NCI-H2081 treated with DMSO at 0.1 percent for 48 hours (cell line): ENCODE data around the gene BANK1.

ENCODE experiments used
- DNase-seq: peaks from one replicate; lab custom pipeline; 2025; lab: John Stamatoyannopoulos, UW

Gene BANK1

DNA sequence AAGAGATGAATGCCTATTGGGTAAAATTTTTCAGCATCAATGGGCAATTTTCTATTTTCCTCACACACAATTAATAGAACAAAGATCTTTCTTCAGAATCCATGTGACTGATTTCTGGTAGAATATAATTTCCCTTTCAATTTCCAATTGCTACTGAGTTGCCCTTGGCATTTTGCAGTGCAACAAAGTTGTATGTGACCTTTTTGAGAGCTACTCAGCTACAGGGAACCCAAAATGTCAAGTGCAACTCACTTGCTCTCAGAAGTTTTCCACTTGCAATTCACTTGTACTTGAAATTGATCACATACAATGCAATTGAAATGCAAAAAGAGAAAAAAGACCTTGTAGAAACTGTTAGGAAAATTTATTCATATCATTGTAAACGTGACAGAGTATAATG lies 245.5 kb downstream of the BANK1 start:
- no peak for DNase-seq

DNA sequence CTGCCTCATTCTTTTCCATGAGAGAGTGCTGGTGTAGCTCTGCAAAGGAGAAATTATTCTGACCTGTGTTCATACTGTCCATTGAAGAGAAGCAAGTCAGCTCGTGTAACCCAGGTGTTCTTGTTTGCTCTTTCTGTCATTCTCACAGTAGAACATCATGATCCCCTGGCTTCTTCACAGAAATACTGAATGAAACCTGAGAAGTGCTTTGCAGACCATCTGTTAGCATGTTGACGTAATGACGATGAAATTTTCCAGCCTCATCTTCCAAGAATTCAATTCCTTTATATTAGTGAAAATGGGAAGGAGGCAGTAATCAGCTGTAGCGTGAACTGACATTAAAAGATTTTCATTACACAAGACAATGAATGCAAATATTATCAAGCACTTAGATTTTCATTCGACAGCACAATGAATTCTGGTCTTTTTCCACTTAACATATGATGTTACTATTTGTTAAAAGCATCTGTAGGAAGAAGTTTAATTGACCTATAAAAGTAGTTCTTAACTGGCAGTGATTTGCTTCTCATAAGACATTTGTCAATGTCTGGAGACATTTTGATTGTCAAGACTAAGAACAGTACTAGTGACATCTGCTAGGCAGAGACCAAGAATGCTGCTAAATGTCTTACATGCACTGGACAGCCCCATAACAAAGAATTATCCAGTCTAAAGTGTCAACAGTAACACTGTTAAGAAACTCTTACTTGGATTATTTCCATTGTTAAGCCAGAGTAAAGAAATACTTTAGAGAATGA lies 246.3 kb downstream of the BANK1 start:
- no peak for DNase-seq

DNA sequence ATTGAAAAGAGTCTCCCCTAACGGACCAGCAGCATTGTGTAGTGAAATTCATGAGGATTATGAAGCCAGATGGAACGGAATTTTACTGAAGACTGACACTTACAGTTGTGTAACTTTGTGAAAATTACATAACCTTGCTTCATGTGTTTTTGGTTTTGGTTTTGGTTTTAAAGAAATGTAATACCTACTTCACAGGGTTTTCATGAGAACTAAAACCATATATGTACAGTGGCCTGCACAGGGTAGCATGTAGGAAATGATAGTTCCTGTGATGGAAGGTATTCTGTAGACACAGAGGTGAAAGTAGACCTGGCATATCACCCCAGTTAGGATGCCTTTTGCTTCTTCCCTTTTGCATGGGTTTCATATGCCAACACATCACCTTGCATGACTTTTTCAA lies 247.0 kb downstream of the BANK1 start:
- no peak for DNase-seq

DNA sequence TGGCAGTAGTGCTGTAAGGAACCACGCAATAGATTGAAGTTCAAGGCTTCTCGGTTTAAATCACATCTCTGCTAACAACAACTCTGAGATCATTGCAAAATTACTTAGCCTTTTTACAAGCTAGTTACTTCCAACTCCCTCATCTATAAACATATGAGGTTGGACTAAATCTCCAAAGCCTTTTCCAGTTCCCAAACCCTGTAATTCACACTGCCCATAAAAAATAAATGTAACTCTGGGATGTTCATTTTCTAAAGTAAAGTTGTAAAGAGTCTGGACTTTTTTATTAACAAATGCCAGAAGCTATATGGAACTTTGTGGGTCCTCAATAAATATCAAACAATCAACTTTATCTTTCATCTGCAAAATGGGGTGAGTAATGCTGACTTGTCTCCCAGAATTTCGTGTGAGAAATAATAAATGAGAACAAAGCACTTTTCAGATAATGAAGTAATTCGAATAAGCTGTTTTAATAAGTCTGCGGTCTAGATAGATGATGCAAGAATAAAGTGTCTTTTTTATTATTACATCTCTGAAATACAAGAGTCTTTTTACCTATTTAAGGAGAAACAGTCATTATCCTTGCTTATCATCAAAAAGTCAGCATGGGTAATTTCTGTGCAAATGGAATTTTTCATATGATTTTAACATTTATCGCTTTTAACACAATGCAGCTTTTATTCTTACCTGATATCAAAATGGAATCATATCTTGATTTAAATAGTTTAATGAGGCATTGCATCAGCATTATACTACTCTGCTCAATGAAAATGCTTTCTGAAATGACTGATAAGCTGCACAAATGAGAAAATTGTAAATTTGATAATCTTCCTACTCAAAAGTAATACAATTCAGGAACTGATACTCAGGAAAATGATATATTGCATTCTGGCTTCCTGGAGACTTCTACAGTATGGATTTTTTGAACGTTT lies 252.6 kb downstream of the BANK1 start:
- no peak for DNase-seq

DNA sequence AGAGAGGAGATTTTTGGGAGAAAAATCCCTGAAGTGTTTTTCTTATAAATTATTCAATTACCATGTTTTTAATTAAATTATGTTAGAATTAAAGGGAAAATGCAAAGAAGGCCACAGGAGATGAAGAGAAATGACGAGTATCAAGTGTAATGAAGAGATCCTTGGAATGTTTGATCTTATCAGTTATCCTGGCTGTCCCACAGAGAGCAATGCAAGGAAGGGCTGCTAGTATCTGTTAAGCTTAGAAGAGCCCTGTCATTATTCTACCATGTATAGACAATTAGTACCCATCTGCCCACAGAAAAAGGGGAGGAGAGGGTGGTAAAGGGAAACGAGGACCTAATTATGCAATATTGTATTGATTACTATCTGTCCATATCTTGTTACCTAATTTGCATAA lies 257.1 kb downstream of the BANK1 start:
- DNase-seq, result no peak

DNA sequence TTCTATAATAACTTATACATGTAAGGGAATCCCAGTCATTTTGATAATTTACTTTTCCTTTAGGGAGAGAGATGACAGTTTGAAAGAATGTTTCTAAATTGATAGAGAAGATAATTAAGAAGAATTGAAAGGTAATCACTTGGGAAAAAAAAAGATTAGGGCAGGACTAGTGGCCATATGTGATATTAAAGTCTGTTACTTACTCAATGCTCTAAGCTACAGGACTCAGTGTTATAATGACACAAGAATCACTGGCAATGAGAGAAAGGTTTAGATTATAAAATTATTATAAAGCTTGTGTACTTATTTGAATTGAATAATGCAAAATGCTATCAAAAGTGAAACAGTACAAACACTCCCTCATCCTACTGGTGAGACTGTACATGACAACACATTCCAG lies 265.3 kb downstream of the BANK1 start:
- no peak for DNase-seq

DNA sequence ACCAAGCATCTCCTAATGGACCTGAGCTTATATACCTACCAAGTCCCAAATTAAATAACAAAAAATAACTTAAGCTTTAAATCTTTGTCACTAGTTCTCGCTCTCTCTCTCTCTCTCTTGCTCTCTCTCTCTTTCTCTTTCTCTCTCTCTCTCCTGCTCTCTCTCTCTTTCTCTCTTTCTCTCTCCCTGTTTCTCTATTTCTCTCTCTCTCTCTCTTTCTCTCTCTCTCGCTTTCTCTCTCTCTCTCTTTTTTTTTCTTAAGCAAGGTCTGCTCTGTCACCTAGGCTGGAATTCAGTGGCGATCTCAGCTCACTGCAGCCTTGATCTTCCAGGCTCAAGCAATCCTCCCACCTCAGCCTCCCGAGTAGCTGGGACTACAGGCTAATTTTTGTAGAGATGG lies 266.6 kb downstream of the BANK1 start:
- DNase-seq, result no peak

DNA sequence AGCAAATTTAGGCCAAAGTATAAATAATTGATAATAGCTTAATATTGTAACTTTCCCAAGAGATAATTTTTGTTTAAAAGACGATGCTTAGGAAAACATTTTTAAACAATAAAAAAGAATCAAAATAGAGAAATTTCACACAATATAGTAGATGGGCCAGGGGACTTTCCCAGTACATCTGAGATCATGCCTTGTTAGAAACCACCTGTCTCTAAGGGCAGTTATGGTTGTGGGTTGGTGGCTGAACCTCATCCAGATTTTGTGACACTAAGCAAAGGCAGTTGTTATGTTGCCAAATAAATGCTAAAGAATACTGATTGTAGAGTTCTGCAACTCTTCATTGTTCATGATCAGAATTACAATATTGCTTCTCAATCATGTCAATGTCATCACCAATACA lies 270.6 kb downstream of the BANK1 start:
- no peak for DNase-seq

DNA sequence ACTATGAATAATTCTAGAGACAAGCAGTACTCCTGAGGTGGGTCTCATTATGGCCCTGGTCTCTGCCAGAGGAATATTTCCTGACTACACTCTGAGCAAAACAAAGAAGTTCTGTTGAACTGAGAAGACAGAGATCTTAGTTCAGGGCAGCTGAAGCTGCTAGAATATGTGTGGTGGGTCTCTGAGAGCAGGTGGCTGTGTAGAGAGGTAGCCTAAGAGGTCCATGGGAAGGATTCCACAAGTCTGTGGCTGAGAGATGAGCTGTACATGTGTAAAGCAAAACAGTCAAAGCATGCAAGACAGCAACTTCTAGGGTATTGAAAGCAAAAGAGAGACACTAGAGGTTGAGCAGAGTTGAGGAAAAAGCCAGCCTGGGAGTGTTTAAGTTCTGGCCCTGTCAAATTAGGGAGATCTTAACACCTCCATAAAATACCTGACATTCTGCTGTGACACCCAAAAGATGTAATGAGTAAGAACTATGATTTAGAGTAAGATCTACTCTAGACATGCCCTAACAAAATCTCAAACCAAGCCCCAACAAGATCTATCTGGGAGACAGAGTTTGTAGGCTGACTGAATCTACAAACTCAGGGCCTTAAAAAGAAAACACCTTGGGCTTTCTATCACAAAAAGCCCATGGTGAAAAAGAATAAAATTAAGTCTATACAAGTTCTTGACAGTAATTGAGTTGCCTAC lies 274.4 kb downstream of the BANK1 start:
- DNase-seq, result no peak

DNA sequence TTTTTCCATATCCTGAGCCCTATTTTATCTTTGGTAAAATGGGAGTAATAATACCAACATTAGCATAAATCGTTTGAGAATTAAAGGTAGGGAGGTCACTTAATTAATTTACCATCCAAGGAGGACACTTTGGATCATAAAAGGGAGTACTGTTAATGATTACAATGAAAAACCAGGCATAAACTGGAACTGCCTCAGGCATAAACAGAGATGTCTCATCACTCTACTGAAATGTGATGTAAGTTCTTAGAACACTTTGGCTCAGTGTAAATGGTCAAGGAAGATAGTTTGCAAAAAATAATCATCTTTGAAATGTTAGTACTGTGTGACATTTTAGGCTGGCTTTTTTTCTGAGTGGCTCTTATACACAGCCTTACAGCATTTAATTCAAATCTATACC lies 286.1 kb downstream of the BANK1 start:
- no peak for DNase-seq

DNA sequence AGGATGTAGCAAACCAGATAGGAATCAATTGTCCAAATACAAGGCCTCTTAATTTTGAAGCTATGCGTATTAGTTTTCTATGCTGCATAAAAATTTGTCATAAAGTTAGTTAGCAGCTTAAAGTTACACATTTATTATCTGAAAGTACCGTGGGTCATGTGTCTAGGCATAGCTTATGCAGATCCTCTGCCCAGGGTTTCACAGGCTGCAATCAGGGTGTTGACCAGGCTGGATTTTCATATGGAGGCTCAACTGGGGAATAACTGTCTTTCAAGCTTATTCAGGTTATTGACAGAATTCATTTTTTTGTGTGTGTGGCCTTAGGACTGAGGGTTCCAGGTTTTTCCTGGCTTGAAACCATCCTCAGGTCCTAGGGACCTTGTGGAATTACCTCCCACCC lies 289.7 kb downstream of the BANK1 start:
- DNase-seq, result no peak

DNA sequence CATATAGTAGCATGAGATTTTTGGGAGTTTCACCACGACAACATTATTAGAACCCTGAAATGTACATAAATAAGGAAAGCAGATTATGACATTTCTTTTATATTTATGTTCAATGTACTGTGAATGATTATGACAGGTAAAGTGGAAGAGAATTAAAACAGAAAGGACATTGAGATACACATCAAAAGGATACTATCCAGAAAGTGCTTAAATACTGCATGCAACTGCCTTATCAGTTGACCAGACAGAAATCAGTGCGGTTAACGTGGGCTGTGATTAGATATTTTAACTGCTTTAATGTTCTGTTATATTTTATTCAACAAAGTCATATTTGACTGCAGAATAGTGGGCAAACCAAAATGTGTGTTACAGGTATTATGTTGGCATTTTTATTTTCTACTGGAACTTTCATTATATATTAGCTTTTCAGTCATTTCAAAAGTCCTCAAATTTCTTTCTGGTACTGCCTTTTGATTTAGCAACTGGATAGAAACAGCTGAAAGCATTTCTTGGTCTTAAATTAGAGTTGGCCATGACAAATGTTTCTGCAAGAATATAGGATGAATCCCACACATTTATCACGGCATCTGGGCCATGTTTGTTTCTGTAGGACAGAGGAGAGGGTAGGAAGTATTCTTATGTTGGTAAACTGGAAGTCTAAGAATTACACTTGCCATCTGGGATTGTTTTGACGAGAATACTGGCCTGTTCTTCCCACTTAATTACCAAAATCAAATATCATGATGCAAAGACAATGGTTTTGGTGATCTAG lies 299.5 kb downstream of the BANK1 start:
- no peak for DNase-seq

DNA sequence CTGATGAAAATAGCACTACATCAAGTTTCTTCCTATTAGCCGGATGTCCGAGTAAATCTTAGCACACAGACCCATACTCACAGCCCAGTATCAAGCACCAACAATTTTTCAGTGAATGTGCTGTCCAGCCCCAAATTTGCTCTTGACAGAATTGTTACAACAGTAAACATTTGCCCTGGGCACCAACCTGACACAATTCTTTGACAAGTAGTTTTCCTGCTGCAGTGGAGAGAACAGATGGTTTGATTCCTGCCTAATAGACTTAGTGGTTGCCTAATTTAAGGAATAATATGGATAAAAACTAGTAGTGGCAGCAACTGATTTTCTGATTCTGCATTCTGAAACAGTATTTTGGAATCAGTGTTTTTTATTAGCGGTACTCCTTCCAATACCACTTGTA lies 301.1 kb downstream of the BANK1 start:
- DNase-seq, result no peak

DNA sequence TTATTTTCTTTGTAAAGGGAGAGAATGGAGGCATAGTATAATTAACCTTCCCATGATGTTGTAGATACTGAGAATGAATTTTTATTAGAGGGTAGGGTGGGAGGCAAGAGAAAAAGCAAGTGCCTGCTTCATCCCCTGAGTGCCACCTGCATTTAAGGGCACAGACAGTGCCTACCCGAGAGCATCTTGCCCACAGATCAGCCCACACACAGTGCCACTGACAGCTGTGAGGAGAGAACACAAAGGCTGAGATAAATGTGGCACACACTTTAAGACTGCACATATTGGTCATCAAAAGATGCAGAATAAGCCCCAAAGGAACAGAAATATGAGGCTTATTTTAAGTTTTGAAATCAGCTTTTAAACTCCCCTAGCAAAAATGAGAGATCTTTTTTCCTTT lies 304.0 kb downstream of the BANK1 start:
- DNase-seq, result no peak

DNA sequence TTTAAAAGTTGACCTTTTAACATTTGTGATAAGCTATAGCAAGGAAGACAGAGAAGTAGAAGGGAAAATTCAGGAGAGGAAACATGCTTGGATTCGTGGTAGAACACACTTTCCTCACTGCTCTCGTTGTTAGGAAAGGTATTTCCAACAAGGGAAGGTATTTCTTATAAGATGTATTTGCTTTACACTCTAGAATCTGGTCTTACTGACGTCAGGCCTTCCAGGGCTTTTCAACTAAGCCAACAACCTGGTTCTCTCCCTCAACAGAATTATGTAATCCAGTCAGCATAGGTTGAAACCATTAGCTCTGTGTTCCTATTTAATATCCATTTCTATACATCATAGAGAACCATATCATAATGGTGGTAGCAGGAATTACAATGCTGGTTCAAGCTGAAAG lies 312.8 kb downstream of the BANK1 start:
- DNase-seq, result no peak

DNA sequence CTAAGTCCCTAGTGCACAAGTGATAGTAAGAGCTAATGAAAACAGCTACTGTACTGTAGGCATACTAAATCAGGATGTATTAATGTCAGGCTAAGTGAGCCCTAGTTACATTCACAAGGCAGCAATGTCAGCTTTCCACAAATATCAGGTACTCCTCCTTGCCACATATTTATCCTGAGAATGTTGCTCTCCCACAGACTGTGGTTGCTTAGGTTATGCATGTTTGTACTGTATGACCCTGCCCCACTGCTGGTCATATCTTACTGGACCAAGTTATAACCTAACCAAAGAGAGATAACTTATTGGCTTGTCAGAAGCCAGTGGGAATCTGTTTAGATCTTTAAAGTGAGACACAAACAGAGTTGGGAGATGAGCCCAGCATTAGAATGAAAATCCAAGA lies 313.7 kb downstream of the BANK1 start:
- DNase-seq, result no peak

DNA sequence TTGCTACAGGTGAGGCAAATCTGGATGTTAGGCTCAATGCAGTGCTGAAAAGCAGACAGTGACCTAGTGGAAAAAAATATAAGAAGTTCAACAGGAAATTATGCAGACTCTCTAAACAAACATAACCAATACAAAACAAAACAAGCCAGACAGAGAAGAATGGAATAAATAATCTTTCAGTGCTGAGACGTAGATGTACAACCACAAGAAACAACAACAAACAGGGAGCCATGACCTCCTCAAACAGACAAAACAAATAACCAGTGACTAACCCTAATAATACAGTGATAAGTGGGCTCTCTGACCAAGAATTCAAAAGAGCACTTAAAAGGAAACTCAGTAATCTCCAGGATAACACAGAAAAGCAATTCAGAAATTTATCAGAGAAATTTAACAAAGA lies 315.5 kb downstream of the BANK1 start:
- DNase-seq, result no peak

DNA sequence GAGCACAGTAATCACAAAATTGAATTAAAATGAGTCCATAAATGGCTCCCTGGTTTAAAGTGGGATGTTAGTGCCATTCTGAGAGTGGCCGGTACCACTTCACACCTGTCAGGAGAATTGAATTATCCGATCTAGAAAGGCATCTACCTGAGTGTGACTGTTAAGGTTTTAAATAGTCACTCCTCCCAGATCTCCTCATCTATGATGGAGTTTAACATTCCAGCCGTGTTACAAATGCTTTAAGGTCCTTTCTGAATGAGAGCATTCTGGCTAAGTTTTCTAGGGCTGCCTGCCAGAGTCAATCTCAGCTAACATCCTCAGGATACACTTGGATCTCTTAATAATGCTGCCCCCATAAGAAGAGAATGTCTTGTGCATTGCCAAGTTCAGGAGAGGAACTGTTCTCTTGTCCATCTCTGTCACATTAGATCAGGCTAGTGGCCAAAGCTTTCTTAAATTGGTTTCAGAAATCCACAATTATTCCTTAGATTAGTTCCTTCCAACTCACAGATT lies 323.6 kb downstream of the BANK1 start:
- DNase-seq, result no peak

DNA sequence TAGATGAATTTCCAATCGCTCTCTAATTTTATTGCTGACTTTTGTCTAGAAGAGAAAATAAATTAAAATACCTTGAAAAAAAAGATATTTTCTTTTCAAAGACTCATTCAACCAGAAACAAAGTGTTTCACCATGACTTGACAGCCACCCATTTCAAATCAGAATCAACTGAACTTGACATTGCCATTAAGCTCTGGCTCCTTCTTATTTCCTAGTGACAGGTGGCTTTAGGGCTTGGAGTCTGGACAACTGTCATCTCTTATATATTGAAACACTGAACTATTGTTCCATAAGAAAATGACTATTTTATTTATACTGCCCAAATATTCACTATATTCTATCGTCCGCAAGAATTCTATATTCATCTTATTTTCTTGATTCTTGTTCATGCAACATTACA lies 325.6 kb downstream of the BANK1 start:
- DNase-seq, result no peak

DNA sequence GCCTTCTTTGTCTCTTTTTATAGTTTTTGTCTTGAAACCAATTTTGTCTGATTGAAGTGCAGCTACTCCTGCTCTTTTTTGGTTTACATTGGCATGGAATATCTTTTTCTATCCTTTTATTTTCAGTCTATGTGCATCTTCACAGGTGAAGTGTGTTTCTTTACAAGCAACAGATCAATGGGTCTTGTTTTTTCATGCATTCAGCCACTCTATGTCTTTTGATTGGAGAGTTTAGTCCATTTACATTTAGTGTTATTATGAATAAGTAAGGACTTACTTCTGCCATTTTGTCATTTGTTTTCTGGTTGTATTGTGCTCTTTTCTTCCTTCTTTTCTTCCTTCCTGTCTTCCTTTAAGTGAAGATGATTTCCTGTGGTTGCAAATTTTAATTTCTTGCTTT lies 330.3 kb downstream of the BANK1 start:
- DNase-seq, result no peak
